ENCODE data around the gene SPATA3. TPM values are rescaled to one million over a fixed set of nuclear protein-coding genes. Genes with fewer than 3 reads are reported as not detected.

Gene SPATA3
- polyA plus RNA-seq, 3 donors = not detected

- Histone ChIP-seq H3K9ac (ENCODE audit: insufficient read depth, low read length, poor library complexity, severe bottlenecking) (no peak overlapping the region), H3K27me3 (ENCODE audit: control insufficient read depth in 2 of 2, insufficient read depth in 2 of 2, low read length in 2 of 2) (peaks cover 22 to 25% of the 10 kb centered on the region in 2 donors), H4K20me1 (ENCODE audit: insufficient read depth, low read length) (no peaks in the 10 kb centered on the region), H3K9me3 (replicated peaks in 1 of 2; ENCODE audit: control insufficient read depth in 1 of 2, insufficient read depth in 1 of 2, low read length in 2 of 2) (peaks cover 0 to 5% of the 10 kb centered on the region in 2 donors), H3K4me3 (replicated peaks in 1 of 3; ENCODE audit: low read depth in 2 of 3, low read length in 3 of 3) (no peak overlapping the region), H3K79me2 (ENCODE audit: insufficient read depth, low read length) (no peaks in the 10 kb centered on the region), H3K4me2 (replicated peaks; ENCODE audit: extremely low read depth, low read length, poor library complexity, severe bottlenecking) (no peak overlapping the region), H2AFZ (ENCODE audit: insufficient read depth, low read depth, low read length, poor library complexity, severe bottlenecking) (no peak overlapping the region), H3K4me1 (ENCODE audit: control insufficient read depth in 1 of 2, insufficient read depth in 2 of 2, low read length in 2 of 2) (peaks cover 9 to 12% of the 10 kb centered on the region in 2 donors), H3K27ac (ENCODE audit: low read depth in 1 of 2, low read length in 2 of 2) (no peak overlapping the region), H3K36me3 (replicated peaks in 1 of 2; ENCODE audit: control insufficient read depth in 1 of 2, insufficient read depth in 2 of 2, low read length in 2 of 2) (no peaks in the 10 kb centered on the region)
- H3K36me3 Mint-ChIP-seq = peaks cover 0 to 9% of the 10 kb centered on the region in 2 donors
- peaks cover 25% of the 10 kb centered on the region for H3K4me1 Mint-ChIP-seq
- H3K27ac Mint-ChIP-seq = no peak overlapping the region
- no peak for DNase-seq
- intact Hi-C loops (cut with micrococcal nuclease) = no loop called here
- no peak overlapping the region for H3K4me3 Mint-ChIP-seq
- WGBS (ENCODE audit: insufficient coverage) = 100% methylated on average over 1 of the region's 1 CpG
- H3K9me3 Mint-ChIP-seq = peaks cover 0 to 6% (median 0%) of the 10 kb centered on the region in 7 donors
- TF ChIP-seq CTCF (IDR thresholded peaks at IDR 0.05) = no peak
- peaks cover 33 to 39% (median 37%) of the 10 kb centered on the region in 3 donors for H3K27me3 Mint-ChIP-seq (ENCODE audit: low read depth in 3 of 3)
These were observed 40.7 kb upstream of the SPATA3 start for GRCh38 chr2:230955163-230955737.

DNA sequence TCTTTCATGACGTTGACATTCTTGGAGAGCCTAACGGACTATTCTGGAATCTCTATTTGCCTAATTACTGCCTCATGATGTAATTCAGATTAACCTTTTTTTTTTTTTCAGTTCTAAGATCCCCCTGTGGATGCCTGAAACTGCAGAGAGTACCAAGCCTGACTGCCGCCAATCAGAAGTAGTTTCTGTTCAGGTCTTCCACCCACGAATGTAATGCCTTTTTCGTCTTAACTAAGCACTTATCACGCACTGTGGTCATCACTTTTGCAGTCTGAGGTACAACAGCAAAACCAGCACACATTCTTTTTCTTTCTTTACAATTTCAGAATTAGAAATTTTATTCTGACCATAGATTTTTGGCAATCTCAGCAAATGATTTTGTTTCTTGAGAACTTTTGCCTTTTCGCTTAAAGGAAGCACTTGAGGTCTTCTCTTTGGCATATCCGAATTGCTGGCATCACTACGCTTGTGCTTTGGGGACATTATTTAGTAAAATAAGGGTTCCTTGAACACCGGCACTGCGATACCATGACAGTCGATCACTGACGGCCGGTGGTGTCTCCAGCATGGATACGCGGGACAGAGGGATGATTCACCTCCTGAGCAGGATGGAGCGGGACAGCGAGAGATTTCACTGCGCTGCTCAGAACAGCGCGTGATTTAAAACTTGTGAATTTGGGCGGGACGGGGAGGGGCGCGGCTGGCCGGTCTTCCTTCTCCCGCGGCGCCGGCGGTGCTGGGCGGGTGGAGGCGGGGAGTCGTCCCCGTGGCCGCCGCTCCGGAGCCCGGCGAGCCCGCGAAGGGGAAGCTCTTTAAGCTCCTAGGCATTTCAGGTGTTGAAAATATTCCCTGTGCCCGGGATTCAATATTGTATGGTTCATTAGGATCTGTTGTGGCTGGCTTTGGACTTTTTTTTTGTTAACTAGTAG, 38.8 kb upstream of the SPATA3 start:
- Histone ChIP-seq H3K27ac (ENCODE audit: low read depth in 1 of 2, low read length in 2 of 2) (no peak overlapping the region), H4K20me1 (ENCODE audit: insufficient read depth, low read length) (no peaks in the 10 kb centered on the region), H3K36me3 (replicated peaks in 1 of 2; ENCODE audit: control insufficient read depth in 1 of 2, insufficient read depth in 2 of 2, low read length in 2 of 2) (no peaks in the 10 kb centered on the region), H3K9ac (ENCODE audit: insufficient read depth, low read length, poor library complexity, severe bottlenecking) (no peak overlapping the region), H3K27me3 (ENCODE audit: control insufficient read depth in 2 of 2, insufficient read depth in 2 of 2, low read length in 2 of 2) (peaks cover 22 to 25% of the 10 kb centered on the region in 2 donors), H3K4me2 (replicated peaks; ENCODE audit: extremely low read depth, low read length, poor library complexity, severe bottlenecking) (peak overlapping the region; percentile 49), H2AFZ (ENCODE audit: insufficient read depth, low read depth, low read length, poor library complexity, severe bottlenecking) (no peak overlapping the region), H3K9me3 (replicated peaks in 1 of 2; ENCODE audit: control insufficient read depth in 1 of 2, insufficient read depth in 1 of 2, low read length in 2 of 2) (peaks cover 0 to 5% of the 10 kb centered on the region in 2 donors), H3K4me3 (replicated peaks in 1 of 3; ENCODE audit: low read depth in 2 of 3, low read length in 3 of 3) (peak overlapping the region in 1 of 3 experiments; percentile 13), H3K4me1 (ENCODE audit: control insufficient read depth in 1 of 2, insufficient read depth in 2 of 2, low read length in 2 of 2) (peaks cover 9 to 12% of the 10 kb centered on the region in 2 donors), H3K79me2 (ENCODE audit: insufficient read depth, low read length) (no peaks in the 10 kb centered on the region)
- Mint-ChIP-seq H3K4me3 (peak overlapping the region; percentile 70 to 94), H3K4me1 (peaks cover 25% of the 10 kb centered on the region), H3K27me3 (ENCODE audit: low read depth in 3 of 3) (peaks cover 33 to 41% (median 37%) of the 10 kb centered on the region in 3 donors), H3K27ac (peak overlapping the region in 2 of 7 donors; percentile 21 to 38), H3K36me3 (peaks cover 0 to 9% of the 10 kb centered on the region in 2 donors), H3K9me3 (peaks cover 0 to 6% (median 0%) of the 10 kb centered on the region in 7 donors)
- no peak for TF ChIP-seq CTCF (IDR thresholded peaks at IDR 0.05)
- intact Hi-C loops (cut with micrococcal nuclease) = no loop called here
- WGBS (ENCODE audit: insufficient coverage) = 14% methylated on average over 33 of the region's 43 CpGs
- peak; percentile 8 to 51 (median 10) for DNase-seq

All from CD14-positive monocyte (primary cell).